HEK293T (cell line): ENCODE results near the gene ESYT2.

Experiments
- FOXM1 ChIP-seq: fragments of 450-650 bp; IDR thresholded peaks from 2 replicates; pipeline ENCODE4 v1.6.1; 2017; ENCODE audit warnings: mild to moderate bottlenecking, borderline replicate concordance
- HDGF ChIP-seq: fragments of 450-650 bp; IDR thresholded peaks from 2 replicates; pipeline ENCODE4 v1.6.1; 2017; ENCODE audit warnings: antibody characterized with exemption, borderline replicate concordance
- ZNF384 ChIP-seq: fragments of 450-650 bp; IDR thresholded peaks from 2 replicates; pipeline ENCODE4 v1.6.1; 2016

- TF ChIP-seq ZNF384 (no peak), FOXM1 (no peak), HDGF (no peak)
These were observed 32.6 kb downstream of the ESYT2 start for GRCh38 chr7:158796667-158797066.
